ENCODE results near the gene LTBP2.
A peak's percentile ranks its signal among the peaks of the same experiment; 100 is the strongest.

Gene LTBP2

DNA sequence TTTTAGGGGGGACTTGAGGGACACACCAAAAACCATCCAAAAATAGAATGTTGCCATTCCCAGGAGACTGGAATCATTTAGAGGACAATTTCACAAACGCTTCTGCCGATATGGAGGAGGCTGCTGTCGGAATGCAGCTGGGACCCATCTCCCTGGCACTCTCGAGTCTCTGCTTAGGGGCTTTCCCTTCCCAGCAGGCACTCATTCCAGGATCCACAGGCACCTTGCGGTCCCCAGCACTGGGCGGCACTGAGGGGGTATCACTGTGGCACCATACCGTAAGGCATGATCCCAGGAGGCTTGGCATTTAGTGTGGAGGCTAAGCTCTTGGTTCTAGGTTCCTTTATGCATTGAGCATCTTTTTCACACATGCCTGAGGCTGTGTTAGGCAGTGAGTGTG, 36.6 kb upstream of the LTBP2 start:
- peak overlapping the region; percentile 76 for H3K27ac ChIP-seq
- POLR2A ChIA-PET (ENCODE audit: low non-redundant PET) = interaction anchor here (0.7 kb wide), 1 partner anchor 30 kb away, joined by 4 read pairs; no protein-coding TSS in a partner anchor
- CTCF ChIA-PET = interaction anchor here (0.7 to 1.4 kb wide), 2 partner anchors 36 to 64 kb away, joined by 3 to 4 read pairs; no protein-coding TSS in a partner anchor
- no peak for DNase-seq (ENCODE audit: low spot score)
- TF ChIP-seq, protein P1, sequence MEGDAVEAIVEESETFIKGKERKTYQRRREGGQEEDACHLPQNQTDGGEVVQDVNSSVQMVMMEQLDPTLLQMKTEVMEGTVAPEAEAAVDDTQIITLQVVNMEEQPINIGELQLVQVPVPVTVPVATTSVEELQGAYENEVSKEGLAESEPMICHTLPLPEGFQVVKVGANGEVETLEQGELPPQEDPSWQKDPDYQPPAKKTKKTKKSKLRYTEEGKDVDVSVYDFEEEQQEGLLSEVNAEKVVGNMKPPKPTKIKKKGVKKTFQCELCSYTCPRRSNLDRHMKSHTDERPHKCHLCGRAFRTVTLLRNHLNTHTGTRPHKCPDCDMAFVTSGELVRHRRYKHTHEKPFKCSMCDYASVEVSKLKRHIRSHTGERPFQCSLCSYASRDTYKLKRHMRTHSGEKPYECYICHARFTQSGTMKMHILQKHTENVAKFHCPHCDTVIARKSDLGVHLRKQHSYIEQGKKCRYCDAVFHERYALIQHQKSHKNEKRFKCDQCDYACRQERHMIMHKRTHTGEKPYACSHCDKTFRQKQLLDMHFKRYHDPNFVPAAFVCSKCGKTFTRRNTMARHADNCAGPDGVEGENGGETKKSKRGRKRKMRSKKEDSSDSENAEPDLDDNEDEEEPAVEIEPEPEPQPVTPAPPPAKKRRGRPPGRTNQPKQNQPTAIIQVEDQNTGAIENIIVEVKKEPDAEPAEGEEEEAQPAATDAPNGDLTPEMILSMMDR (conservative IDR thresholded peaks at IDR 0.05; ENCODE audit: low read depth) = no peak

DNA sequence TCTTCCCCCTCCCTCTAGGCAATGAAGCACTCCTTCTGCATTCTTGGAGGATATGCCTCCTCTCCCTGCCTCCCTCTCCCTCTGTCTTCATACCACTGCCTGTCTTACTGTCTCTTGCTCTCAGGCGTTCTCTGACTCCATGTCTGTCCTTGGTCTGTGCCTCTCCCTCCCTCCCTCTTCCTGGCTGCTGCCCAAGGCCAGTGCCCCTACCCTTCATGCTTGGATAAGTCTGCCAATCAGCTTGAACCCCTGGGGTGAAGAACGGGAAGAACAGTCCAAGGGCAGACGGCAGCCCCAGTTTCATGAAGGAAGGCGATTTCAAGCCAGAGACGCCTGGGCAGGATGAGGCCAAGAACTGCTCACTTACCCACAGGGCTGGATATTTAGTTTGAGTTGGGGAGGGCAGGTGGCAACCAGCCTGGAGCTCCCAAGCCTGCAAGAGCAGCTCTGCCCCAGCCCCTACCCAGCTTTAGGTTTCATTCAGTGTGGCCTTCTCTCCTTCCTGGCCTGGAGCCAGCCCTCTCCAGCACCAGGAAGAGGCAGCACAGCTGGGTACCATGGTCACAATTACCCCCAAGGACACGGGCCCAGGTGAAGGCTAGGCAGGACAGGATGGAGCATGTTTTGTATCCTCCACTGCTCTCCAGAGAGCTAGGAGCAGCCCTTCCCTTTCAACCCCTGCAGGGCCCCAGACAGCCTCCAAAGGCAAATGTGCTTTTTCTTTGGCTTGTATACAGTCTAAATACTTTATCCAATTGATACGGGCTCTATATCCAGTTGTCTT, 35.8 kb upstream of the LTBP2 start:
- CTCF ChIA-PET = no interaction called here
- DNase-seq (ENCODE audit: low spot score) = peak; percentile 44
- POLR2A ChIA-PET (ENCODE audit: low non-redundant PET) = interaction anchor here (0.7 kb wide), 1 partner anchor 29 kb away, joined by 4 read pairs; no protein-coding TSS in a partner anchor
- TF ChIP-seq, protein P1 (conservative IDR thresholded peaks at IDR 0.05; ENCODE audit: low read depth) = no peak
- H3K27ac ChIP-seq = peak overlapping the region; percentile 76

DNA sequence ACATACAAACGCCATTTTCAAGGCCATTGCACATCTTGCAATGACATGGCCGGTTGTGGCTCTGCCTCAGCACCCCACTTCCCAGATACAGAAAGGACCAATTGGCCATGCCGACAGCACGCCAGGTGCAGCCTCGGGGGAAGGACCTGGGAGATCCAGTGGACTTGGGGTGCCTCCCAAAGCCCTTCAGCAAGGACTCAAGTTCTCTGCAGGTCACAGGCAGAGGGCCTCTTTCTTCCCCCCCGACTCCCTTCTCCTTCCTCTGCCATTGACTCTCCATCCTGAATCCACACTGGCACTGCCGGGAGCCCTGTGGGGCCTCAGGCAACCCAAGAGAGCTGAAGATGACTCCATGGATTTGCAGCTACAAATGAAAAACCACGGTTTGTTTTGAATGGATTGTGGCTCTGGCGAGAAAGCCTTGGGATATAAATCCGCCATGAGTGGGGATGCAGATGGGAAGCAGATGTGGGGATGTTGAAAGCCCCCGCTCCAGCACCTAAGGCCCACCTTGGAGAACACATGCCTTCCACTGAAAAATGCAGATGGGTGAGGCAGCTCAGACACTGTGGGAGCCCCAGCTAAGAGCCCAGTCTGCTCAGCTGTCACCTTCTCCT, 35.1 kb upstream of the LTBP2 start:
- DNase-seq (ENCODE audit: low spot score) = no peak
- TF ChIP-seq, protein P1 (conservative IDR thresholded peaks at IDR 0.05; ENCODE audit: low read depth) = no peak
- peak overlapping the region; percentile 76 for H3K27ac ChIP-seq
- ChIA-PET POLR2A (ENCODE audit: low non-redundant PET) (no interaction called here), CTCF (no interaction called here)

DNA sequence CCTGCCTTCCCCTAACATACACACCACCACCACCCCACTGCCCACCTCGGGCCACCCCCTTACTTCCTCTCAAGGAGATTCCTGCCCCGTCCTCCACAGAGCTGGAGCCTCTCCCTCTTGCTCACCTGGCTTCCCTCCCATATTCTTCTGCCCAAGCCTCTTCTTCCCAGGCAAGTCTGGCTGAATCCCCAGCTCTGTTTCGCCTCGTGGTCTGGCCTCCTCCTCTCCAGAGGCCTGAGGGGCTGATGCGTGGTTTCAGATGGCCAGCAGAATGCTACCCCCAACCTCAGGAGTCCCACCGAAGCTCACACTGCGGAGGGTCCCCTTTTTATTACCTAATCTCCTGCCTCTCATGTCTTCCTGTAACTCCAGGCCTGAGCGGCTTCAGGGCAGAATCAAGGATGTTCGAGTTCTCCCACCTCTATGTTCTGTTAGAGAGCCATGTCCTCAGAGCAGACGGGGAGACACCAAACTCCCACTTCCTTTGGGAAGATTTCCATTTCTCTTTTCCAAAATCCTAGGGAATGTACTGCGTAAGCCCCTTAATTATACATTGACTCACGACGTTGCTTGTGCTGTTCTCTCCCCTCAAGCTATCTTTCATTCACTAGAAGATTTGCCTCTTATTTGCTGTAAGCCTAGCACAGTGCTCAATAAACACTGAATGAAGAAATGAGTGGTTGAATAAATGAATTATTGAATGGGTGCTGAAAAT, 33.9 kb upstream of the LTBP2 start:
- TF ChIP-seq, protein P1 (conservative IDR thresholded peaks at IDR 0.05; ENCODE audit: low read depth) = no peak
- ChIA-PET CTCF (interaction anchor here (1.2 kb wide), 2 partner anchors 33 to 41 kb away, joined by 3 read pairs; no protein-coding TSS in a partner anchor), POLR2A (ENCODE audit: low non-redundant PET) (interaction anchor here (1.1 kb wide), 1 partner anchor 10 kb away, joined by 3 read pairs; no protein-coding TSS in a partner anchor)
- no peak overlapping the region for H3K27ac ChIP-seq
- DNase-seq (ENCODE audit: low spot score) = no peak

DNA sequence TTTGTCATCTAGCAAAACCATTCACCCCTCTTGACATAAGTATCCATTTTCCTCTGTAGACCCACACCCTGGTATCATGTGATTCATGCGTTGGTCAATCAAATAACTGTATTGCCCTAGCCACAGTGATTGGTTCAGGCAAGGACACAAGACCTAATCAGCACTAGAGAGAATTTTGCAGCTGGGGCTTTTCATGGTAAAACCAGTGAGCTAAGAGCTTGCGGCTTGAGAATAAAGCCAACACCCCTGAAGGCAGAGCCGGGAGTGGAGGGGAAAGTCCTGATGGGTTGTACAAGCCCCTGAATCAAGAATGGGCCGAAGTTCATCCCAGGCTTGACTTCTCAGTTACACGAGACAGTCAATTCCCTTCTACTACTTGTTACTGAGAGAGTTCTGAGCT, 33.2 kb upstream of the LTBP2 start:
- TF ChIP-seq, protein P1 (conservative IDR thresholded peaks at IDR 0.05; ENCODE audit: low read depth) = no peak
- CTCF ChIA-PET = interaction anchor here (1.2 kb wide), 2 partner anchors 32 to 42 kb away, joined by 3 read pairs; no protein-coding TSS in a partner anchor
- POLR2A ChIA-PET (ENCODE audit: low non-redundant PET) = interaction anchor here (0.7 to 1.1 kb wide), 2 partner anchors 9 to 35 kb away, joined by 3 to 6 read pairs; no protein-coding TSS in a partner anchor

More for the DNA sequence above, 33.2 kb upstream of the LTBP2 start:
- H3K27ac ChIP-seq = no peak overlapping the region
- no peak for DNase-seq (ENCODE audit: low spot score)

All from RWPE1 (cell line).